Panc1 (cell line): Measurements from ENCODE around the gene C2orf66. TPM values are rescaled to one million over a fixed set of nuclear protein-coding genes. Genes with fewer than 3 reads are reported as not detected.

Experiments used
- ATAC-seq: fragments of 200-7000 bp; cut with Tn5 transposase; 2 replicates; pipeline ENCODE4 v1.9.1; 2020; ENCODE audit warnings: mild to moderate bottlenecking, moderate library complexity
- BruUV-seq: library from RNA; stranded (reverse); fragments of 400-500 nt; replicated peaks from 2 replicates; lab custom pipeline; 2021; lab: Mats Ljungman, UMichigan
- CTCF ChIA-PET: fragments of 300-600 bp; sonication (Branson Sonifier 250); formaldehyde crosslinking; loops from one replicate; lab custom pipeline; 2022; ENCODE audit warnings: antibody characterized with exemption; lab: Charles Lee
- POLR2A ChIA-PET: fragments of 300-600 bp; sonication (Branson Sonifier 250); formaldehyde crosslinking; loops from one replicate; lab custom pipeline; 2022; ENCODE audit warnings: antibody characterized with exemption; lab: Charles Lee
- DNase-seq: peaks from one replicate; pipeline ENCODE4 v3.0.0-alpha.2; 2010; ENCODE audit warnings: low read depth, low spot score
- H3K27ac ChIP-seq: 2 replicates; pipeline ENCODE4 v1.5.1; 2011; ENCODE audit warnings: mild to moderate bottlenecking, low read length, inconsistent platforms
- H3K27me3 ChIP-seq: fragments of 200-500 bp; sonication (Bioruptor generic); 2 replicates; pipeline ENCODE4 v1.6.0; 2014; ENCODE audit warnings: low read length, inconsistent platforms; ENCODE audit not compliant: control insufficient read depth, insufficient read depth
- H3K36me3 ChIP-seq: fragments of 200-500 bp; sonication (Bioruptor generic); 2 replicates; pipeline ENCODE4 v1.5.1; 2014; ENCODE audit warnings: inconsistent platforms, mild to moderate bottlenecking, low read length, moderate library complexity; ENCODE audit not compliant: control insufficient read depth, insufficient read depth
- H3K4me1 ChIP-seq: 2 replicates; pipeline ENCODE4 v1.5.1; 2011; ENCODE audit warnings: inconsistent platforms, mild to moderate bottlenecking, low read length, moderate library complexity; ENCODE audit not compliant: control insufficient read depth, insufficient read depth
- H3K4me3 ChIP-seq, 2 experiments: 2 replicates each; pipeline ENCODE4 v1.5.1; 2011 to 2012; ENCODE audit warnings: low read depth in 2 of 2, low read length in 2 of 2, mild to moderate bottlenecking in 2 of 2, inconsistent platforms in 1 of 2, moderate library complexity in 1 of 2
- H3K9me3 ChIP-seq: fragments of 200-500 bp; sonication (Bioruptor generic); 2 replicates; pipeline ENCODE4 v1.5.1; 2014; ENCODE audit warnings: low read depth, mild to moderate bottlenecking, inconsistent platforms, low read length, moderate library complexity; ENCODE audit not compliant: control insufficient read depth, insufficient read depth
- POLR2AphosphoS5 ChIP-seq: IDR thresholded peaks from 2 replicates; pipeline ENCODE4 v1.6.1; 2012; ENCODE audit warnings: mild to moderate bottlenecking, low read depth, low read length, moderate library complexity
- SIN3A ChIP-seq: IDR thresholded peaks from 2 replicates; pipeline ENCODE4 v1.6.1; 2012; ENCODE audit warnings: low read depth, mild to moderate bottlenecking, low read length, moderate library complexity, borderline replicate concordance; ENCODE audit not compliant: insufficient read depth
- TCF7L2 ChIP-seq: IDR thresholded peaks from 2 replicates; pipeline ENCODE4 v1.6.1; 2011; ENCODE audit warnings: mild to moderate bottlenecking, low read depth, low read length, inconsistent platforms
- in situ Hi-C: cut with HindIII; loops from 2 replicates; pipeline ENCODE4 v1.10.0; 2016; ENCODE audit warnings: low sequenced_read_pairs, low pct_unique_long_range_greater_than_20kb
- intact Hi-C: fragments of 100-400 bp; cut with micrococcal nuclease; formaldehyde crosslinking; loops from one replicate; pipeline ENCODE4 v1.10.0; 2022; ENCODE audit not compliant: unreplicated experiment
- total RNA-seq: library from RNA; stranded (reverse); gene quantifications from one replicate; pipeline ENCODE4 v1.2.1, GENCODE V29; 2021; ENCODE audit not compliant: unreplicated experiment
- TF ChIP-seq, protein P1 (sequence below), 2 experiments: IDR thresholded peaks; 2 replicates each; pipeline ENCODE4 v1.6.1; 2011 to 2012; ENCODE audit warnings: low read depth in 2 of 2, control low read depth in 1 of 2, low read length in 1 of 2, mild to moderate bottlenecking in 1 of 2, moderate library complexity in 1 of 2; ENCODE audit not compliant: insufficient read depth in 1 of 2
- TF ChIP-seq, protein P2 (sequence below): fragments of 450-650 bp; IDR thresholded peaks from 2 replicates; pipeline ENCODE4 v1.5.1; 2017; ENCODE audit warnings: mild to moderate bottlenecking

Gene C2orf66
- total RNA-seq, 1 experiment from 2014 or later = 0.33 TPM

DNA sequence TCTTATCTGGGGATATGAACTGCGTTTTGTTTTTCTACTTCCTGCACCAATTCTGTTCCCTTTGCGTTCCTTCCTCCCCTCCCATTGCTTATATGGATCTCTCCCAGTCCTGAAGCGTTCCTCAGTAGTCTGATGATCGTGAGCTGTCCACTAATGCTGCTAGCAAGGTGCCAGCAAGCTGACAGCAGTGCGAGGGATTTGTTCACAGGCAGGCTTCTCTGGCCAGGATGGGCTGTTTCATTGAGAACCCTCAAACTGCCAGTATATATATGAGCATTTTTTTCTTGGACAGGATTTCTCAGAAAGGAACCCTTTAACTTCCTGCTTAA is 49.8 kb downstream of the C2orf66 start:
- no peak for DNase-seq
- POLR2A ChIA-PET = no interaction called here
- no peak overlapping the region for H3K27ac ChIP-seq
- CTCF ChIA-PET = interaction anchor here (0.8 to 1.8 kb wide), 2 partner anchors 8 to 461 kb away, joined by 3 to 6 read pairs; no protein-coding TSS in a partner anchor
- no peaks in the 10 kb centered on the region for H3K4me1 ChIP-seq
- H3K9me3 ChIP-seq = no peaks in the 10 kb centered on the region
- in situ Hi-C loops = no loop called here
- no peak overlapping the region for H3K4me3 ChIP-seq
- no TSS peak for BruUV-seq
- no peaks in the 10 kb centered on the region for H3K27me3 ChIP-seq
- H3K36me3 ChIP-seq = peaks cover 4% of the 10 kb centered on the region
- no peak for TF ChIP-seq TCF7L2
- TF ChIP-seq, protein P1, sequence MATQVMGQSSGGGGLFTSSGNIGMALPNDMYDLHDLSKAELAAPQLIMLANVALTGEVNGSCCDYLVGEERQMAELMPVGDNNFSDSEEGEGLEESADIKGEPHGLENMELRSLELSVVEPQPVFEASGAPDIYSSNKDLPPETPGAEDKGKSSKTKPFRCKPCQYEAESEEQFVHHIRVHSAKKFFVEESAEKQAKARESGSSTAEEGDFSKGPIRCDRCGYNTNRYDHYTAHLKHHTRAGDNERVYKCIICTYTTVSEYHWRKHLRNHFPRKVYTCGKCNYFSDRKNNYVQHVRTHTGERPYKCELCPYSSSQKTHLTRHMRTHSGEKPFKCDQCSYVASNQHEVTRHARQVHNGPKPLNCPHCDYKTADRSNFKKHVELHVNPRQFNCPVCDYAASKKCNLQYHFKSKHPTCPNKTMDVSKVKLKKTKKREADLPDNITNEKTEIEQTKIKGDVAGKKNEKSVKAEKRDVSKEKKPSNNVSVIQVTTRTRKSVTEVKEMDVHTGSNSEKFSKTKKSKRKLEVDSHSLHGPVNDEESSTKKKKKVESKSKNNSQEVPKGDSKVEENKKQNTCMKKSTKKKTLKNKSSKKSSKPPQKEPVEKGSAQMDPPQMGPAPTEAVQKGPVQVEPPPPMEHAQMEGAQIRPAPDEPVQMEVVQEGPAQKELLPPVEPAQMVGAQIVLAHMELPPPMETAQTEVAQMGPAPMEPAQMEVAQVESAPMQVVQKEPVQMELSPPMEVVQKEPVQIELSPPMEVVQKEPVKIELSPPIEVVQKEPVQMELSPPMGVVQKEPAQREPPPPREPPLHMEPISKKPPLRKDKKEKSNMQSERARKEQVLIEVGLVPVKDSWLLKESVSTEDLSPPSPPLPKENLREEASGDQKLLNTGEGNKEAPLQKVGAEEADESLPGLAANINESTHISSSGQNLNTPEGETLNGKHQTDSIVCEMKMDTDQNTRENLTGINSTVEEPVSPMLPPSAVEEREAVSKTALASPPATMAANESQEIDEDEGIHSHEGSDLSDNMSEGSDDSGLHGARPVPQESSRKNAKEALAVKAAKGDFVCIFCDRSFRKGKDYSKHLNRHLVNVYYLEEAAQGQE (IDR thresholded peaks at IDR 0.05; ENCODE audit: insufficient read depth in 1 of 2, low read depth in 2 of 2, low read length in 1 of 2) = no peak
- TF ChIP-seq POLR2AphosphoS5 = no peak
- no peak for TF ChIP-seq SIN3A
- TF ChIP-seq, protein P2, sequence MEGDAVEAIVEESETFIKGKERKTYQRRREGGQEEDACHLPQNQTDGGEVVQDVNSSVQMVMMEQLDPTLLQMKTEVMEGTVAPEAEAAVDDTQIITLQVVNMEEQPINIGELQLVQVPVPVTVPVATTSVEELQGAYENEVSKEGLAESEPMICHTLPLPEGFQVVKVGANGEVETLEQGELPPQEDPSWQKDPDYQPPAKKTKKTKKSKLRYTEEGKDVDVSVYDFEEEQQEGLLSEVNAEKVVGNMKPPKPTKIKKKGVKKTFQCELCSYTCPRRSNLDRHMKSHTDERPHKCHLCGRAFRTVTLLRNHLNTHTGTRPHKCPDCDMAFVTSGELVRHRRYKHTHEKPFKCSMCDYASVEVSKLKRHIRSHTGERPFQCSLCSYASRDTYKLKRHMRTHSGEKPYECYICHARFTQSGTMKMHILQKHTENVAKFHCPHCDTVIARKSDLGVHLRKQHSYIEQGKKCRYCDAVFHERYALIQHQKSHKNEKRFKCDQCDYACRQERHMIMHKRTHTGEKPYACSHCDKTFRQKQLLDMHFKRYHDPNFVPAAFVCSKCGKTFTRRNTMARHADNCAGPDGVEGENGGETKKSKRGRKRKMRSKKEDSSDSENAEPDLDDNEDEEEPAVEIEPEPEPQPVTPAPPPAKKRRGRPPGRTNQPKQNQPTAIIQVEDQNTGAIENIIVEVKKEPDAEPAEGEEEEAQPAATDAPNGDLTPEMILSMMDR = no peak
- ATAC-seq = peak; percentile 71; the same call in 1 of the 2 replicates
- intact Hi-C loops = loop anchor here (10.0 kb wide), 2 partner anchors 165 to 675 kb away; partner anchors contain the start of gene HECW2

GRCh38 chr2:196758474-196759377 is 50.4 kb downstream of the C2orf66 start:
- DNase-seq (no peak), ATAC-seq (no peak)
- H3K4me3 ChIP-seq = no peak overlapping the region
- ChIA-PET CTCF (interaction anchor here (0.5 to 1.8 kb wide), 5 partner anchors 8 to 615 kb away, joined by 3 to 9 read pairs (median 6); no protein-coding TSS in a partner anchor), POLR2A (no interaction called here)
- no peaks in the 10 kb centered on the region; the same call in 1 of the 2 replicates for H3K36me3 ChIP-seq
- in situ Hi-C loops = no loop called here
- no peaks in the 10 kb centered on the region for H3K9me3 ChIP-seq
- H3K27me3 ChIP-seq = no peaks in the 10 kb centered on the region
- BruUV-seq = no TSS peak
- intact Hi-C loops = loop anchor here (10.0 kb wide), 2 partner anchors 164 to 674 kb away; partner anchors contain the start of gene HECW2
- H3K27ac ChIP-seq = no peak overlapping the region
- no peak for TF ChIP-seq TCF7L2
- TF ChIP-seq, protein P2 = peak; percentile 58; the same call in 1 of the 2 replicates
- H3K4me1 ChIP-seq = no peaks in the 10 kb centered on the region

Other genes starting within 250 kb of the C2orf66 start
- 11.1 TPM for gene HECW2, start 215.8 kb downstream of the C2orf66 start, total RNA-seq
- gene CCDC150, start 169.6 kb downstream of the C2orf66 start, total RNA-seq = 19.0 TPM
- gene GTF3C3, start 9.7 kb downstream of the C2orf66 start, total RNA-seq = 54.4 TPM
- 15.7 TPM for gene PGAP1, start 117.4 kb upstream of the C2orf66 start, total RNA-seq